Spleen (tissue), 7 donors: ENCODE data around the gene RBFOX1.

ENCODE experiments used
- POLR2A ChIP-seq, 3 donors: fragments of 450-650 bp; IDR thresholded peaks; one replicate each; pipeline ENCODE4 v1.5.1; 2017; ENCODE audit warnings: antibody characterized with exemption in 3 of 3, mild to moderate bottlenecking in 1 of 3
- TF ChIP-seq, protein P1 (sequence below), 11 experiments: fragments of 200-600 bp in 7 of 11; fragments of 450-650 bp in 4 of 11; sonication (generic) in 4 of 11; IDR thresholded peaks in 8 of 11; conservative IDR thresholded peaks in 3 of 11; 1 replicate in 7 of 11; 2 replicates in 4 of 11; pipeline versions ENCODE4 v1.4.0 to v1.8.0; 2016 to 2021; ENCODE audit warnings: antibody characterized with exemption in 11 of 11, inconsistent platforms in 4 of 11, mild to moderate bottlenecking in 1 of 11
- donor health status: DM: no; HTN: no; CAD: no; lungs with moderate emphysema.
- donor health status: DM: no; HTN: no; CAD: no.
- donor health status: DM: no; HTN: no; CAD: no.

DNA sequence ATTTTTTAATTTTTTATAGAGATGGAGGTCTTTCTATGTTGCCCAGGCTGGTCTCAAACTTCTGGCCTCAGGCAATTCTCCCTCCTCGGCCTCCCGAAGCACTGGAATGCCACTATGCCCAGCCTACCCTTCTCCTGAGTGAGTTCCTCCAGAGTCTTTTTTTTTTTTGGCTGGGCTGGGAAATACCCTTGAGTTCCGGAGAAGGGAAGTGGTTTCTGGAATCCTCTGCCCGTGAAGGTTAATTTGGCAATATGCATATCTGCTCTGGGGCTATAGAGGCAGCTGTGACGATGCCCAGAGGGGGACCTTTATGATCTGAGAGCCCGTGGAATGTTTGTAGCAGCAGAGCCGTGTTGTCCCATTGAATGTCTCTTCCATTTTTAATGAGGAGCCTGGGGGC lies 217.5 kb downstream of the RBFOX1 start:
- TF ChIP-seq, protein P1, sequence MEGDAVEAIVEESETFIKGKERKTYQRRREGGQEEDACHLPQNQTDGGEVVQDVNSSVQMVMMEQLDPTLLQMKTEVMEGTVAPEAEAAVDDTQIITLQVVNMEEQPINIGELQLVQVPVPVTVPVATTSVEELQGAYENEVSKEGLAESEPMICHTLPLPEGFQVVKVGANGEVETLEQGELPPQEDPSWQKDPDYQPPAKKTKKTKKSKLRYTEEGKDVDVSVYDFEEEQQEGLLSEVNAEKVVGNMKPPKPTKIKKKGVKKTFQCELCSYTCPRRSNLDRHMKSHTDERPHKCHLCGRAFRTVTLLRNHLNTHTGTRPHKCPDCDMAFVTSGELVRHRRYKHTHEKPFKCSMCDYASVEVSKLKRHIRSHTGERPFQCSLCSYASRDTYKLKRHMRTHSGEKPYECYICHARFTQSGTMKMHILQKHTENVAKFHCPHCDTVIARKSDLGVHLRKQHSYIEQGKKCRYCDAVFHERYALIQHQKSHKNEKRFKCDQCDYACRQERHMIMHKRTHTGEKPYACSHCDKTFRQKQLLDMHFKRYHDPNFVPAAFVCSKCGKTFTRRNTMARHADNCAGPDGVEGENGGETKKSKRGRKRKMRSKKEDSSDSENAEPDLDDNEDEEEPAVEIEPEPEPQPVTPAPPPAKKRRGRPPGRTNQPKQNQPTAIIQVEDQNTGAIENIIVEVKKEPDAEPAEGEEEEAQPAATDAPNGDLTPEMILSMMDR (IDR thresholded peaks at IDR 0.05 in 8 of 11, conservative IDR thresholded peaks at IDR 0.05 in 3 of 11), result no peak
- no peak for TF ChIP-seq POLR2A (IDR thresholded peaks at IDR 0.05)
